Measurements from ENCODE around the gene NSMCE1. TPM values are rescaled to one million over a fixed set of nuclear protein-coding genes. Genes with fewer than 3 reads are reported as not detected.
A peak's percentile ranks its signal among the peaks of the same experiment; 100 is the strongest.
"Not testable (repeated sequence)": the region's sequence is repeated elsewhere in the genome, so short reads cannot be mapped to it uniquely, and the experiment has no call there.

NSMCE1 gene
- total RNA-seq, 1 experiment from 2014 or later = 39.5 TPM

- Histone ChIP-seq H3K27me3 (no peaks in the 10 kb centered on the region), H3K27ac (no peak overlapping the region), H3K9me3 (replicated peaks) (no peaks in the 10 kb centered on the region), H3K4me3 (no peak overlapping the region), H3K36me3 (no peaks in the 10 kb centered on the region), H3K4me1 (no peaks in the 10 kb centered on the region)
- no peak for DNase-seq
Observed at GRCh38 chr16:27270349-27270748, 1.8 kb upstream of the NSMCE1 start.

GRCh38 chr16:27269300-27270150 is 953 bp upstream of the NSMCE1 start:
- DNase-seq = no peak
- peak overlapping the region; percentile 76 for H3K4me3 ChIP-seq
- H3K9me3 ChIP-seq (replicated peaks) = no peaks in the 10 kb centered on the region

GRCh38 chr16:27267037-27267677 is 1.4 kb downstream of the NSMCE1 start:
- Histone ChIP-seq H3K9me3 (replicated peaks) (no peaks in the 10 kb centered on the region), H3K36me3 (no peaks in the 10 kb centered on the region), H3K4me1 (no peaks in the 10 kb centered on the region), H3K27me3 (no peaks in the 10 kb centered on the region), H3K4me3 (no peak overlapping the region), H3K27ac (no peak overlapping the region)
- no peak for DNase-seq

More at GRCh38 chr16:27269300-27270150, 953 bp upstream of the NSMCE1 start:
- no peaks in the 10 kb centered on the region for H3K36me3 ChIP-seq
- H3K27ac ChIP-seq = no peak overlapping the region
- H3K27me3 ChIP-seq = no peaks in the 10 kb centered on the region
- no peaks in the 10 kb centered on the region for H3K4me1 ChIP-seq

DNA sequence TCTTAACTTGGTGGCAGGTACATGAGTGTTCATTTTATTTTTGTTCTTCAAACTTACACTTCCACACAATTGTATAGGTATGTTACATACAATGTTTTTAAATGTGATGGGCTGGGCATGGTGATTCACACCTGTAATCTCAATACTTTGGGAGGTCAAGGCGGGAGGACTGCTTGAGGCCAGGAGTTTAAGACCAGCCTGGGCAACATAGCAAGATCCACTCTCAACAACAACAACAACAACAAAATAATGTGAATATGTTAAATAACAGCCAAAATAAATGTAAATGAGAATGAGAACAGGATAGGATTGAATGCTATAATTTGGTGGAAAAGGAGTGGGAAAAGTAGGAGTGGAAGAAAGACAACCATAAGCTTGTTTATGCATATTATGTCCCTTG is 2.6 kb downstream of the NSMCE1 start:
- Histone ChIP-seq H3K9me3 (replicated peaks) (no peaks in the 10 kb centered on the region), H3K4me3 (no peak overlapping the region), H3K27ac (no peak overlapping the region), H3K4me1 (no peaks in the 10 kb centered on the region), H3K27me3 (no peaks in the 10 kb centered on the region), H3K36me3 (no peaks in the 10 kb centered on the region)
- no peak for DNase-seq

DNA sequence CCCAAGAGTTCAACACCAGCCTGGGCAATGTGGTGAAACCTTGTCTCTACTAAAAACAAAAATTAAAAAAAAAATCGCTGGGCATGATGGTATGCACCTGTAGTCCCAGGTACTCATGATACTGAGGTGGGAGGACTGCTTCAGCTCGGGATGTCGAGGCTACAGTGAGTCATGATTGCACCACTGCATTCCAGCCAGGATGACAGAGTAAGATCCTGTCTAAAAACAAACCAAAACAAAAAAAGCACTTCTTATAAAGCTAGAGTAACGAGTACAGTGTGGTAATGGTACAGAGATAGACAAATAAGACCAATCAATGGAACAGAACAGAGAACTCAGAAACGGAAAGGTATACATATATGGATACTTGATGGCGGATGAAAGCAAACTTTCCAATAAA is 4.4 kb downstream of the NSMCE1 start:
- no peaks in the 10 kb centered on the region for H3K27me3 ChIP-seq
- no peaks in the 10 kb centered on the region for H3K36me3 ChIP-seq
- DNase-seq = no peak
- H3K4me1 ChIP-seq = no peaks in the 10 kb centered on the region
- H3K9me3 ChIP-seq (replicated peaks) = no peaks in the 10 kb centered on the region
- no peak overlapping the region for H3K4me3 ChIP-seq
- no peak overlapping the region for H3K27ac ChIP-seq

DNA sequence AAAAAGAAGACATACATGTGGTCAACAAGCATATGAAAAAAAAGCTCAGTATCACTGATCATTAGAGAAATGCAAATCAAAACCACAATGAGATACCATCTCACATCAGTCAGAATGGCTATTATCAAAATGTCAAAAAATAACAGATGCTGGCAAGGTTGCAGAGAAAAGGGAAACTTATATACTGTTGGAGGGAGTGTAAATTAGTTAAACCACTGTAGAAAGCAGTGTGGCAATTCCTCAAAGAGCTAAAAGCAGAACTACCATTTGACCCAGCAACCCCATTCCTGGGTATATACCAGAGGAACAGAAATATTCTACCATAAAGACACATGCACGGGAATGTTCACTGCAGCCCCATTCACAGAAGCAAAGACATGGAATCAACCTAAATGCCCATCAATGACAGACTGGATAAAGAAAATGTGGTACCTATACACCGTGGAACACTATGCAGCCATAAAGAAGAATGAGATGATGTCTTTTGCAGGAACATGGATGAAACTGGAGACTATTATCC is 5.6 kb downstream of the NSMCE1 start:
- H3K27ac ChIP-seq; H3K9me3 ChIP-seq (replicated peaks); DNase-seq; H3K4me3 ChIP-seq; H3K4me1 ChIP-seq; H3K27me3 ChIP-seq; H3K36me3 ChIP-seq: not testable (repeated sequence)

- no peaks in the 10 kb centered on the region for H3K4me1 ChIP-seq
- H3K27ac ChIP-seq = no peak overlapping the region
- H3K9me3 ChIP-seq (replicated peaks) = no peaks in the 10 kb centered on the region
- H3K4me3 ChIP-seq = no peak overlapping the region
- H3K27me3 ChIP-seq = no peaks in the 10 kb centered on the region
- DNase-seq = no peak
- H3K36me3 ChIP-seq = no peaks in the 10 kb centered on the region
Observed at GRCh38 chr16:27259710-27260109, 8.9 kb downstream of the NSMCE1 start.

DNA sequence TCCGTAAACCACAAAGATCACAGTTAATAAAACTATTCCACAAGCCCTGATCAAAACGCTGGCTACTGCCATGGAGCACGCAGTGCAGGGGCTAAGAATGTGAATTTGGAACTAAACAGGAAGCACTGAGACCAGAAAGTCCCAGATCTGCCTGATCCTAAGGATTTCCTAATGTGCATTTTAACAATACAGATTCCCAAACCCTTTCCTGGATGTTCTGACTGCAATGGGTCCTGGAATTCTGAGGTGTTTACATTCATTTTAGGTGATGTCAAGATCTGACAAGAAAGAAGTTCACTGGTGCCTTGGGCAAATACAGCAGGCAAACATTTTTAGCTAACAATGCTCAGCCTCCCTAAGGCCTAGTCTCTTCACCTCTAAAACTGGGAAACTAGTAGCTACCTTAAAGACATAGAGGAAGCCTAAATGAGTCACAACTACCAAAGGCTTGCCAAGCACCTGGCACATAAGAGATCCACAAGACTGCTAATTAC is 10.3 kb downstream of the NSMCE1 start:
- Histone ChIP-seq H3K36me3 (peaks cover 5% of the 10 kb centered on the region; the same call in 1 of the 2 replicates), H3K4me1 (peaks cover 9% of the 10 kb centered on the region), H3K4me3 (no peak overlapping the region), H3K27me3 (no peaks in the 10 kb centered on the region), H3K27ac (no peak overlapping the region), H3K9me3 (replicated peaks) (no peaks in the 10 kb centered on the region)
- no peak for DNase-seq

DNA sequence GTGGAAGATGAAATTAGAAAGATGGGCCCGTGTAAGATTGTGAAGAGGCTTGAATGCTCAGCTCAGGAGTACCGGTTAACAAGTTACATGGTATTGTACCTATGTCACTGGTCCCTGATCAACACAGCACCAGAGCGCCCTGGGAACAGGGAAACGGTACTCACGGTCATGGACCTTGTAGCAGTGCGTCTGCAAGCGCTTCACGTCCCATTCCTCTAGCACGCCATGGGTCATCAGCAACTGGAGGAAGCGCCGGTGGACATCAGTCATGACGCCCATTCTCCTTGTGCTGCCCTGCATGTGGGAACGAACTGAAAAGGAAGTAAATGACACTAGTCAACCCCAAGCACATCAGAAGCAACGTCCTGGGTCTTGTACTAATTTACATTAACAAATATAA is 11.3 kb downstream of the NSMCE1 start:
- peaks cover 12% of the 10 kb centered on the region for H3K4me1 ChIP-seq
- no peak overlapping the region for H3K4me3 ChIP-seq
- peaks cover 5% of the 10 kb centered on the region; the same call in 1 of the 2 replicates for H3K36me3 ChIP-seq
- no peak for DNase-seq
- H3K9me3 ChIP-seq (replicated peaks) = no peaks in the 10 kb centered on the region
- no peaks in the 10 kb centered on the region for H3K27me3 ChIP-seq
- H3K27ac ChIP-seq = no peak overlapping the region

DNA sequence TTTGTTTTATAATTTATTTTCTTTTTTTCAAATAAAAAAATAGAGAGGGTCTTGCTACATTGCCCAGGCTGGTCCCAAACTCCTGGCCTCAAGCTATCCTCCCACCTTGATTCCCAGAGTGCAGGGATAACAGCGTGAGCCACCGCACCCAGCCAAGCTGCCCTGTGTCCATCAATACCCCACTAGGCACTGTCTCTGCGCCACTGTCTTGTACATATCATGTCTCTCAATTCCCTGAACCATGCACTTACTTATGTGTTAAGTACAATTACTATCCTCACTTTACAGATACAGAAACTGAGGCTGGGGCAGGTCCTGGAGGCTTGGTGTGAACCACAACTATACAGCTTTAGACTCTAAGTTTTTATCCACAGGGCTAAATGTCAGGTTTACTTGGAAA is 11.7 kb downstream of the NSMCE1 start:
- no peak overlapping the region for H3K27ac ChIP-seq
- H3K9me3 ChIP-seq (replicated peaks) = no peaks in the 10 kb centered on the region
- H3K4me3 ChIP-seq = no peak overlapping the region
- peaks cover 5% of the 10 kb centered on the region; the same call in 1 of the 2 replicates for H3K36me3 ChIP-seq
- peaks cover 12% of the 10 kb centered on the region for H3K4me1 ChIP-seq
- DNase-seq = no peak
- no peaks in the 10 kb centered on the region for H3K27me3 ChIP-seq

DNA sequence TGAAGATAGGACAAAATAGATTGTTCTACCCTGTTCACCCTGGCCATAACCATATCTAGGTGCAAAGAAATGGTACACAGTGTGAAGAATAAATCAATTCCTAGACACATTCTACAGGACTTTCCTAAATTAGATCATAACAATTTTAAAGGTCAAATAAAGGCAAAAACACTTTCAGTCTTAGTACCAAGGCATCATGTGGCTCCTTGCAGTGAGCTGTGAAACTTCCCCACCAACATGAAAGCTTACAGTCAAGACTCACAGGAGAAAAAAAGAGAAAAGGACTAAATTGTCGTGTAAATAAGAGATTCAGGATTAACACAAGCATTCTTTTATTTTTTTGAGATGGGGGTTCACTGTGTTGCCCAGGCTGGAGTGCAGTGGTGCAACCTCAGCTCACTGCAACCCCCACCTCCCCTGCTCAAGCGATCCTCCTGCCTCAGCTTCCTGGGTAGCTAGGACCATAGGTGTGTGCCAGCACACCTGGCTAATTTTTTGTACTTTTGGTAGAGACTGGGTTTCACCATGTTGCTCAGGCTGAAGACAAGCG is 14.2 kb downstream of the NSMCE1 start:
- Histone ChIP-seq H3K4me3 (no peak overlapping the region), H3K36me3 (peaks cover 5% of the 10 kb centered on the region; the same call in 1 of the 2 replicates), H3K9me3 (replicated peaks) (no peaks in the 10 kb centered on the region), H3K27ac (no peak overlapping the region), H3K4me1 (peaks cover 15% of the 10 kb centered on the region), H3K27me3 (no peaks in the 10 kb centered on the region)
- no peak for DNase-seq

GRCh38 chr16:27253526-27253930 is 15.0 kb downstream of the NSMCE1 start:
- no peaks in the 10 kb centered on the region for H3K27me3 ChIP-seq
- no peaks in the 10 kb centered on the region for H3K9me3 ChIP-seq (replicated peaks)
- peaks cover 15% of the 10 kb centered on the region for H3K4me1 ChIP-seq
- H3K27ac ChIP-seq = peak overlapping the region; percentile 7; the same call in 1 of the 2 replicates
- no peak overlapping the region for H3K4me3 ChIP-seq
- peaks cover 5% of the 10 kb centered on the region; the same call in 1 of the 2 replicates for H3K36me3 ChIP-seq
- peak in 1 of 2 experiments; percentile 28 for DNase-seq

GRCh38 chr16:27252206-27252585 is 16.4 kb downstream of the NSMCE1 start:
- H3K27me3 ChIP-seq = no peaks in the 10 kb centered on the region
- no peak overlapping the region for H3K27ac ChIP-seq
- no peak overlapping the region for H3K4me3 ChIP-seq
- peaks cover 15% of the 10 kb centered on the region for H3K4me1 ChIP-seq
- DNase-seq = no peak
- peaks cover 5% of the 10 kb centered on the region; the same call in 1 of the 2 replicates for H3K36me3 ChIP-seq
- no peaks in the 10 kb centered on the region for H3K9me3 ChIP-seq (replicated peaks)

DNA sequence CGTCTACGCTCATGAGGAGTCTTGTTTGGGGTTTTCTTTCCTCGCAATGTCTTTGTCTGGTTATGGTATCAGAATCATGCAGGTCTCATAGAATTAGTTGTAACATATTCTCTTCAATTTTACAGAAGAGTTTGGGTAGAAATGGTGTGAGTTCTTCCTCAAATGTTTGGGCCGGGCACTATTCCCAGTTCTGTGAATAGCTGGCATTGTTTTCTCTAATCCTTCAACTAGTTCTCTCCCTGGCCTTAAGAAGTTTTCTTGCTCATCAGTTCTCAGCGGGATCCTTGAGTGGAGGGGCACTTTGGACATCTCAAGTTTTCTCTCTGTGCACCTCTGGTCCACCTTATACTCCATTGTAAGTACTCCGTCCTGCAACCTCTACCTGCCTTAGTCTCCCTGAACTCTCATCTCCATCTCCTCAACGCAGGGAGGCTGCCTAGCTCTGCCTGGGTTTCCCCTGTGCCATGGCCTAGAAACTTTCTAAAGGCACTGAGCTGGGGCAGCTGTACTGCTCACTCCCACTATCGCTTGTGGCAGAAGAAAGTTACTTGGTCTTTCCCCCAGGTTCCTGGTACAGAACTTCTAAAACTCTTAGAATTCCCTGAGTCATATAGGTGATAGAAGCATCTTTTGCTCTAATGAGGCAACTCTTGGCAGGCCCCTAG is 16.9 kb downstream of the NSMCE1 start:
- DNase-seq = no peak
- H3K27me3 ChIP-seq = no peaks in the 10 kb centered on the region
- peaks cover 15% of the 10 kb centered on the region for H3K4me1 ChIP-seq
- no peaks in the 10 kb centered on the region for H3K9me3 ChIP-seq (replicated peaks)
- peaks cover 5% of the 10 kb centered on the region; the same call in 1 of the 2 replicates for H3K36me3 ChIP-seq
- no peak overlapping the region for H3K4me3 ChIP-seq
- no peak overlapping the region for H3K27ac ChIP-seq
